A549 (cell line): Measurements from ENCODE around the gene HCAR1.
"Not testable (repeated sequence)": the region's sequence is repeated elsewhere in the genome, so short reads cannot be mapped to it uniquely, and the experiment has no call there.

Experiments
- CTCF ChIP-seq: fragments of >200 bp; sonication (Bioruptor Twin); formaldehyde crosslinking; IDR thresholded peaks from 3 replicates; pipeline ENCODE4 v1.5.1; 2016
- EP300 ChIP-seq, 2 experiments: fragments of >200 bp; sonication (Bioruptor Twin); formaldehyde crosslinking; IDR thresholded peaks; 2 replicates in 1 of 2; 3 replicates in 1 of 2; pipeline ENCODE4 v1.6.1; 2016 to 2017
- KDM5A ChIP-seq: fragments of 200-600 bp; sonication (generic); IDR thresholded peaks from 2 replicates; pipeline ENCODE4 v1.6.1; 2016; ENCODE audit warnings: antibody characterized with exemption, mild to moderate bottlenecking
- MAX ChIP-seq: IDR thresholded peaks from 2 replicates; pipeline ENCODE4 v1.6.1; 2012
- NFE2L2 ChIP-seq: fragments of 150-350 bp; conservative IDR thresholded peaks from 2 replicates; pipeline ENCODE4 v1.6.1; 2014; ENCODE audit warnings: low read length
- NR3C1 ChIP-seq: fragments of >200 bp; sonication (Bioruptor Twin); formaldehyde crosslinking; IDR thresholded peaks from 3 replicates; pipeline ENCODE4 v1.6.1; 2017
- POLR2A ChIP-seq: IDR thresholded peaks from 2 replicates; pipeline ENCODE4 v1.6.1; 2012; ENCODE audit warnings: mild to moderate bottlenecking, low read length
- RAD21 ChIP-seq, 2 experiments: fragments of >200 bp in 1 of 2; sonication (Bioruptor Twin) in 1 of 2; formaldehyde crosslinking in 1 of 2; IDR thresholded peaks in 1 of 2; conservative IDR thresholded peaks in 1 of 2; 2 replicates in 1 of 2; 3 replicates in 1 of 2; pipeline ENCODE4 v1.6.1; 2012 to 2018; ENCODE audit warnings: inconsistent platforms in 1 of 2
- SREBF2 ChIP-seq: fragments of 450-650 bp; IDR thresholded peaks from 2 replicates; pipeline ENCODE4 v1.6.1; 2014; ENCODE audit warnings: mild to moderate bottlenecking, moderate library complexity

DNA sequence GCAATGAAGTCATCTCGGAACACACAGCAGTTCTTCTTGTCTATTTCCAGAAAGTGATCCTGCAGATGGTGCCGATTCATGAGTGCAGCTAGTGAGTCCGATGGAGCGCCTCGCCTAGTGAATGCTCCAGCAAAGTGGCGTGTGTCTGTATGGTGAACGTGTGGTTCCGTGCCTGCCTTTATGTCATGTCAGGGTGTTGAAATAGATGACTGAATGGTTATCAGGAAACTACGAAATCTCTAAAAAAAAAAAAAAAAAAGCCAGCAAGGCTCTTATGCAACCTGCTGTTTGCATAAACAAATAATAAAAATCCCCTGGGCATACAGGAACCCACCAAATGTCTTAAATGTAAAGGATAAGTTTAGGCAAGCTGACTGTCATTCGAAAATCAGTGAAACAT lies 14.0 kb downstream of the HCAR1 start, which contains the start of gene HCAR3:
- TF ChIP-seq EP300 (IDR thresholded peaks at IDR 0.05); POLR2A; CTCF; RAD21 (conservative IDR thresholded peaks at IDR 0.05 in 1 of 2, IDR thresholded peaks at IDR 0.05 in 1 of 2); MAX; KDM5A; NR3C1; SREBF2; NFE2L2: not testable (repeated sequence)
